Astrocyte of the spinal cord (primary cell): ENCODE measurements around the gene GPSM1.

Experiments used
- DNase-seq: peaks from one replicate; pipeline ENCODE4 v3.0.0; 2011; ENCODE audit warnings: low read depth, low spot score
- H3K4me3 ChIP-seq: 2 replicates; pipeline ENCODE4 v1.5.1; 2011; ENCODE audit warnings: low read depth, mild to moderate bottlenecking, low read length, moderate library complexity
- CTCF ChIP-seq: IDR thresholded peaks from 2 replicates; pipeline ENCODE4 v1.5.1; 2012; ENCODE audit warnings: low read depth, mild to moderate bottlenecking, low read length, inconsistent platforms
- in situ Hi-C: cut with HindIII; loops from 2 replicates; pipeline ENCODE4 v1.10.0; 2017; ENCODE audit warnings: low sequenced_read_pairs

GPSM1 gene

GRCh38 chr9:136395345-136396218 is 68.2 kb downstream of the GPSM1 start:
- in situ Hi-C loops: no loop called here
- DNase-seq: no peak
- TF ChIP-seq CTCF: no peak
- H3K4me3 ChIP-seq: no peak overlapping the region

GRCh38 chr9:136396219-136396515 is 68.8 kb downstream of the GPSM1 start:
- in situ Hi-C loops: no loop called here
- TF ChIP-seq CTCF: no peak
- no peak overlapping the region for H3K4me3 ChIP-seq

GRCh38 chr9:136397643-136398042 is 70.3 kb downstream of the GPSM1 start:
- in situ Hi-C loops: no loop called here
- no peak for TF ChIP-seq CTCF
- no peak overlapping the region for H3K4me3 ChIP-seq
- DNase-seq: no peak

More at GRCh38 chr9:136396219-136396515, 68.8 kb downstream of the GPSM1 start:
- no peak for DNase-seq

GRCh38 chr9:136398286-136398685 is 70.9 kb downstream of the GPSM1 start:
- no peak overlapping the region for H3K4me3 ChIP-seq
- TF ChIP-seq CTCF: no peak

GRCh38 chr9:136399176-136400037 is 72.1 kb downstream of the GPSM1 start:
- in situ Hi-C loops: no loop called here
- no peak for DNase-seq
- peak overlapping the region; percentile 87 for H3K4me3 ChIP-seq
- TF ChIP-seq CTCF: no peak

More at GRCh38 chr9:136398286-136398685, 70.9 kb downstream of the GPSM1 start:
- no peak for DNase-seq
- in situ Hi-C loops: no loop called here

GRCh38 chr9:136400038-136400834 is 72.9 kb downstream of the GPSM1 start, which contains the start of gene SNAPC4:
SNAPC4 (minus strand) TSS chr9:136400170; CDS start chr9:136398428, 1,742 bp downstream.
- in situ Hi-C loops: no loop called here
- DNase-seq: peak; percentile 85
- H3K4me3 ChIP-seq: peak within 1 kb of the TSS; percentile 87
- peak; percentile 77 for TF ChIP-seq CTCF
